ENCODE results near the gene LCN12. TPM values are rescaled to one million over a fixed set of nuclear protein-coding genes. Genes with fewer than 3 reads are reported as not detected.

Gene LCN12
- polyA plus RNA-seq, 3 donors, result 0.29 TPM; not detected in 2

GRCh38 chr9:136947028-136947891, 4.8 kb upstream of the LCN12 start:
- no peak for DNase-seq
- no peak for TF ChIP-seq CTCF (IDR thresholded peaks at IDR 0.05)
- H3K36me3 Mint-ChIP-seq, result peaks cover 4 to 10% of the 10 kb centered on the region in 2 donors
- H3K4me2 ChIP-seq (replicated peaks; ENCODE audit: extremely low read depth, low read length, poor library complexity, severe bottlenecking), result no peak overlapping the region
- intact Hi-C loops (cut with micrococcal nuclease), result loop anchor here (10.0 kb wide), 3 partner anchors 88 to 142 kb away; partner anchors contain the start of genes AJM1 (in 1 of the 2), FUT7 (in 1 of the 2), PHPT1 (in 1 of the 2) and RABL6 (in 1 of the 2)
- no peaks in the 10 kb centered on the region for H3K9me3 Mint-ChIP-seq
- no peak overlapping the region for H3K4me3 ChIP-seq (replicated peaks in 1 of 3; ENCODE audit: low read depth in 2 of 3, low read length in 3 of 3)
- no peaks in the 10 kb centered on the region for H3K27me3 ChIP-seq (ENCODE audit: control insufficient read depth in 2 of 2, insufficient read depth in 2 of 2, low read length in 2 of 2)
- no peak overlapping the region for H3K27ac Mint-ChIP-seq
- peaks cover 8 to 10% of the 10 kb centered on the region in 2 donors for H3K36me3 ChIP-seq (replicated peaks in 1 of 2; ENCODE audit: control insufficient read depth in 1 of 2, insufficient read depth in 2 of 2, low read length in 2 of 2)
- WGBS (ENCODE audit: insufficient coverage), result 85% methylated on average over 12 of the region's 26 CpGs
- H3K4me3 Mint-ChIP-seq, result no peak overlapping the region
- H2AFZ ChIP-seq (ENCODE audit: insufficient read depth, low read depth, low read length, poor library complexity, severe bottlenecking), result no peak overlapping the region
- H3K27ac ChIP-seq (ENCODE audit: low read depth in 1 of 2, low read length in 2 of 2), result no peak overlapping the region
- peaks cover 19% of the 10 kb centered on the region for H3K79me2 ChIP-seq (ENCODE audit: insufficient read depth, low read length)
- H3K9me3 ChIP-seq (replicated peaks in 1 of 2; ENCODE audit: control insufficient read depth in 1 of 2, insufficient read depth in 1 of 2, low read length in 2 of 2), result no peaks in the 10 kb centered on the region
- H3K4me1 Mint-ChIP-seq, result peaks cover 15% of the 10 kb centered on the region
- H4K20me1 ChIP-seq (ENCODE audit: insufficient read depth, low read length), result peaks cover 17% of the 10 kb centered on the region
- no peak overlapping the region for H3K9ac ChIP-seq (ENCODE audit: insufficient read depth, low read length, poor library complexity, severe bottlenecking)
- peaks cover 25 to 41% of the 10 kb centered on the region in 2 donors for H3K4me1 ChIP-seq (ENCODE audit: control insufficient read depth in 1 of 2, insufficient read depth in 2 of 2, low read length in 2 of 2)
- peaks cover 0 to 6% (median 4%) of the 10 kb centered on the region in 3 donors for H3K27me3 Mint-ChIP-seq (ENCODE audit: low read depth in 3 of 3)

GRCh38 chr9:136947955-136948510, 4.0 kb upstream of the LCN12 start:
- H3K27ac ChIP-seq (ENCODE audit: low read depth in 1 of 2, low read length in 2 of 2), result no peak overlapping the region
- H3K79me2 ChIP-seq (ENCODE audit: insufficient read depth, low read length), result peaks cover 11% of the 10 kb centered on the region
- Mint-ChIP-seq H3K27me3 (ENCODE audit: low read depth in 3 of 3) (peaks cover 0 to 6% (median 4%) of the 10 kb centered on the region in 3 donors), H3K9me3 (no peaks in the 10 kb centered on the region), H3K4me1 (peaks cover 15% of the 10 kb centered on the region), H3K36me3 (peaks cover 0 to 3% of the 10 kb centered on the region in 2 donors), H3K27ac (no peak overlapping the region), H3K4me3 (peak overlapping the region in 1 of 2 donors; percentile 6)
- DNase-seq, result peak in 2 of 3 donors; percentile 22 to 34
- H2AFZ ChIP-seq (ENCODE audit: insufficient read depth, low read depth, low read length, poor library complexity, severe bottlenecking), result no peak overlapping the region
- 28% methylated on average over 7 of the region's 15 CpGs for WGBS (ENCODE audit: insufficient coverage)
- no peak overlapping the region for H3K4me2 ChIP-seq (replicated peaks; ENCODE audit: extremely low read depth, low read length, poor library complexity, severe bottlenecking)
- no peaks in the 10 kb centered on the region for H3K9me3 ChIP-seq (replicated peaks in 1 of 2; ENCODE audit: control insufficient read depth in 1 of 2, insufficient read depth in 1 of 2, low read length in 2 of 2)
- no peaks in the 10 kb centered on the region for H3K27me3 ChIP-seq (ENCODE audit: control insufficient read depth in 2 of 2, insufficient read depth in 2 of 2, low read length in 2 of 2)
- TF ChIP-seq CTCF (IDR thresholded peaks at IDR 0.05), result peak; percentile 37
- intact Hi-C loops (cut with micrococcal nuclease), result loop anchor here (10.0 kb wide), 3 partner anchors 87 to 143 kb away; partner anchors contain the start of genes AJM1 (in 1 of the 2), FUT7 (in 1 of the 2), PHPT1 (in 1 of the 2) and RABL6 (in 1 of the 2)
- H4K20me1 ChIP-seq (ENCODE audit: insufficient read depth, low read length), result peaks cover 9% of the 10 kb centered on the region
- H3K4me1 ChIP-seq (ENCODE audit: control insufficient read depth in 1 of 2, insufficient read depth in 2 of 2, low read length in 2 of 2), result peaks cover 24 to 35% of the 10 kb centered on the region in 2 donors
- H3K9ac ChIP-seq (ENCODE audit: insufficient read depth, low read length, poor library complexity, severe bottlenecking), result no peak overlapping the region
- peaks cover under 1 to 2% of the 10 kb centered on the region in 2 donors for H3K36me3 ChIP-seq (replicated peaks in 1 of 2; ENCODE audit: control insufficient read depth in 1 of 2, insufficient read depth in 2 of 2, low read length in 2 of 2)
- no peak overlapping the region for H3K4me3 ChIP-seq (replicated peaks in 1 of 3; ENCODE audit: low read depth in 2 of 3, low read length in 3 of 3)
